Measurements from ENCODE around the gene NOTCH3.
A peak's percentile ranks its signal among the peaks of the same experiment; 100 is the strongest.

NOTCH3 gene

GRCh38 chr19:15124572-15125231 is 76.1 kb downstream of the NOTCH3 start:
- no peaks in the 10 kb centered on the region for H3K27me3 ChIP-seq (ENCODE audit: insufficient read depth, poor library complexity, severe bottlenecking)
- TF ChIP-seq CTCF (IDR thresholded peaks at IDR 0.05; ENCODE audit: poor library complexity, severe bottlenecking): no peak
- peak overlapping the region; percentile 49 for H3K27ac ChIP-seq (ENCODE audit: poor library complexity, severe bottlenecking)
- no peaks in the 10 kb centered on the region for H3K9me3 ChIP-seq (ENCODE audit: severe bottlenecking)
- peak overlapping the region; percentile 68 for H3K4me3 ChIP-seq (ENCODE audit: severe bottlenecking)
- DNase-seq (ENCODE audit: low spot score): no peak
- peaks cover 31% of the 10 kb centered on the region for H3K36me3 ChIP-seq (ENCODE audit: low read depth)
- ATAC-seq (ENCODE audit: low read depth): peak; percentile 14
- peaks cover 4% of the 10 kb centered on the region for H3K4me1 ChIP-seq (ENCODE audit: insufficient read depth, poor library complexity, severe bottlenecking)

GRCh38 chr19:15123900-15124299 is 76.9 kb downstream of the NOTCH3 start:
- Histone ChIP-seq H3K36me3 (ENCODE audit: low read depth) (peaks cover 39% of the 10 kb centered on the region), H3K9me3 (ENCODE audit: severe bottlenecking) (no peaks in the 10 kb centered on the region), H3K27me3 (ENCODE audit: insufficient read depth, poor library complexity, severe bottlenecking) (no peaks in the 10 kb centered on the region), H3K4me3 (ENCODE audit: severe bottlenecking) (no peak overlapping the region), H3K27ac (ENCODE audit: poor library complexity, severe bottlenecking) (peak overlapping the region; percentile 49), H3K4me1 (ENCODE audit: insufficient read depth, poor library complexity, severe bottlenecking) (peaks cover 4% of the 10 kb centered on the region)
- DNase-seq (ENCODE audit: low spot score) (peak; percentile 28), ATAC-seq (ENCODE audit: low read depth) (no peak)
- TF ChIP-seq CTCF (IDR thresholded peaks at IDR 0.05; ENCODE audit: poor library complexity, severe bottlenecking): no peak

- DNase-seq (ENCODE audit: low spot score) (peak; percentile 38), ATAC-seq (ENCODE audit: low read depth) (no peak)
- peaks cover 4% of the 10 kb centered on the region for H3K4me1 ChIP-seq (ENCODE audit: insufficient read depth, poor library complexity, severe bottlenecking)
- H3K9me3 ChIP-seq (ENCODE audit: severe bottlenecking): no peaks in the 10 kb centered on the region
- H3K27me3 ChIP-seq (ENCODE audit: insufficient read depth, poor library complexity, severe bottlenecking): no peaks in the 10 kb centered on the region
- TF ChIP-seq CTCF (IDR thresholded peaks at IDR 0.05; ENCODE audit: poor library complexity, severe bottlenecking): no peak
- no peak overlapping the region for H3K4me3 ChIP-seq (ENCODE audit: severe bottlenecking)
- H3K27ac ChIP-seq (ENCODE audit: poor library complexity, severe bottlenecking): no peak overlapping the region
- peaks cover 46% of the 10 kb centered on the region for H3K36me3 ChIP-seq (ENCODE audit: low read depth)
These were observed 77.5 kb downstream of the NOTCH3 start for GRCh38 chr19:15123031-15123890.

GRCh38 chr19:15122331-15123030 is 78.3 kb downstream of the NOTCH3 start:
- Histone ChIP-seq H3K4me1 (ENCODE audit: insufficient read depth, poor library complexity, severe bottlenecking) (peaks cover 4% of the 10 kb centered on the region), H3K36me3 (ENCODE audit: low read depth) (peaks cover 54% of the 10 kb centered on the region), H3K9me3 (ENCODE audit: severe bottlenecking) (no peaks in the 10 kb centered on the region), H3K27ac (ENCODE audit: poor library complexity, severe bottlenecking) (no peak overlapping the region), H3K4me3 (ENCODE audit: severe bottlenecking) (no peak overlapping the region), H3K27me3 (ENCODE audit: insufficient read depth, poor library complexity, severe bottlenecking) (no peaks in the 10 kb centered on the region)
- ATAC-seq (ENCODE audit: low read depth) (no peak), DNase-seq (ENCODE audit: low spot score) (peak; percentile 12)
- no peak for TF ChIP-seq CTCF (IDR thresholded peaks at IDR 0.05; ENCODE audit: poor library complexity, severe bottlenecking)
